NCI-H1105 treated with DMSO at 0.1 percent for 48 hours (cell line): ENCODE results near the gene ZBTB12.
"Not testable (repeated sequence)": the region's sequence is repeated elsewhere in the genome, so short reads cannot be mapped to it uniquely, and the experiment has no call there.

Experiments
- DNase-seq: peaks from one replicate; lab custom pipeline; 2025; lab: John Stamatoyannopoulos, UW

Gene ZBTB12

GRCh38 chr6:31920811-31921210 lies 18.9 kb upstream of the ZBTB12 start:
- no peak for DNase-seq

- DNase-seq, result no peak
These were observed 17.9 kb upstream of the ZBTB12 start for GRCh38 chr6:31919624-31920303.

- DNase-seq, result no peak
These were observed 16.3 kb upstream of the ZBTB12 start for GRCh38 chr6:31918069-31918720.

GRCh38 chr6:31915756-31916155 lies 13.9 kb upstream of the ZBTB12 start:
- DNase-seq, result no peak

- no peak for DNase-seq
These were observed 13.5 kb upstream of the ZBTB12 start for GRCh38 chr6:31915351-31915750.

- no peak for DNase-seq
These were observed 10.1 kb upstream of the ZBTB12 start for GRCh38 chr6:31911826-31912585.

- DNase-seq, result not testable (repeated sequence)
These were observed 7.4 kb upstream of the ZBTB12 start for GRCh38 chr6:31909298-31909697.

GRCh38 chr6:31908791-31909190 lies 6.9 kb upstream of the ZBTB12 start:
- DNase-seq, result no peak

GRCh38 chr6:31908255-31908654 lies 6.4 kb upstream of the ZBTB12 start:
- not testable (repeated sequence) for DNase-seq

GRCh38 chr6:31907158-31907813 lies 5.4 kb upstream of the ZBTB12 start:
- no peak for DNase-seq

- not testable (repeated sequence) for DNase-seq
These were observed 4.8 kb upstream of the ZBTB12 start for GRCh38 chr6:31906727-31907126.

- DNase-seq, result no peak
These were observed 4.2 kb upstream of the ZBTB12 start for GRCh38 chr6:31906122-31906521.

- no peak for DNase-seq
These were observed 3.2 kb upstream of the ZBTB12 start for GRCh38 chr6:31905041-31905440.

- no peak for DNase-seq
These were observed 2.1 kb upstream of the ZBTB12 start for GRCh38 chr6:31903957-31904356.

GRCh38 chr6:31901415-31901952 lies 402 bp downstream of the ZBTB12 start:
- peak; percentile 24 for DNase-seq

GRCh38 chr6:31900917-31901414 lies 920 bp downstream of the ZBTB12 start:
- DNase-seq, result no peak

GRCh38 chr6:31899882-31900722 lies 1.8 kb downstream of the ZBTB12 start:
- DNase-seq, result no peak

- DNase-seq, result no peak
These were observed 2.7 kb downstream of the ZBTB12 start for GRCh38 chr6:31899215-31899614.

- peak; percentile 66 for DNase-seq
These were observed 3.4 kb downstream of the ZBTB12 start for GRCh38 chr6:31898383-31899011.

- peak; percentile 84 for DNase-seq
These were observed 4.1 kb downstream of the ZBTB12 start, which contains the start of gene EHMT2 for GRCh38 chr6:31897612-31898382. Gene EHMT2 (minus strand): TSS chr6:31897698. CDS start chr6:31897677, 21 bp downstream.
